Esophagus squamous epithelium (tissue), 4 donors: ENCODE measurements around the gene VAMP7.

Experiments used
- POLR2A ChIP-seq, 4 donors: fragments of 450-650 bp; IDR thresholded peaks; one replicate each; pipeline ENCODE4 v1.6.1; 2017; ENCODE audit warnings: antibody characterized with exemption in 4 of 4, mild to moderate bottlenecking in 4 of 4, moderate library complexity in 3 of 4
- TF ChIP-seq, protein P1 (sequence below), 6 experiments: fragments of 450-650 bp in 4 of 6; fragments of 200-600 bp in 2 of 6; sonication (generic) in 2 of 6; IDR thresholded peaks; one replicate each; pipeline ENCODE4 v1.5.1; 2016 to 2019; ENCODE audit warnings: antibody characterized with exemption in 6 of 6, mild to moderate bottlenecking in 4 of 6, moderate library complexity in 4 of 6

DNA sequence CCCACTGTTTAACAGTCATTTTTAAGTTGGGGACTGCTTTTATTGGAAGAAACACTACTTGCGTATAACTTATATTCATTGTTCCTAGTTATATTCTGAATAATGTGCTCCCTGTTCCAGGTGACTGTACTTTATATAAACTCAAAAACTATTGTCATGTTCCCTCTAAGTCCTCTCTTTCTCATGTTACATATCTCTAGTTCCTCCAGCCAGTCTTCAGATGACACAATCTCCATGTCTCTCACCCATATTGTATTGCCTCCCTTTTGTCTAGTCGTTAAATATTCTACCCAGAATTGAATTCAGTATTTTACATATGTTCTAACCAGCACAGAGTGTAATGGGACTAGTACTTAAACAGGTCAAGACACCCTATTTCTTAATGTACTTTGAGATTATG lies 5.3 kb downstream of the VAMP7 start:
- TF ChIP-seq, protein P1, sequence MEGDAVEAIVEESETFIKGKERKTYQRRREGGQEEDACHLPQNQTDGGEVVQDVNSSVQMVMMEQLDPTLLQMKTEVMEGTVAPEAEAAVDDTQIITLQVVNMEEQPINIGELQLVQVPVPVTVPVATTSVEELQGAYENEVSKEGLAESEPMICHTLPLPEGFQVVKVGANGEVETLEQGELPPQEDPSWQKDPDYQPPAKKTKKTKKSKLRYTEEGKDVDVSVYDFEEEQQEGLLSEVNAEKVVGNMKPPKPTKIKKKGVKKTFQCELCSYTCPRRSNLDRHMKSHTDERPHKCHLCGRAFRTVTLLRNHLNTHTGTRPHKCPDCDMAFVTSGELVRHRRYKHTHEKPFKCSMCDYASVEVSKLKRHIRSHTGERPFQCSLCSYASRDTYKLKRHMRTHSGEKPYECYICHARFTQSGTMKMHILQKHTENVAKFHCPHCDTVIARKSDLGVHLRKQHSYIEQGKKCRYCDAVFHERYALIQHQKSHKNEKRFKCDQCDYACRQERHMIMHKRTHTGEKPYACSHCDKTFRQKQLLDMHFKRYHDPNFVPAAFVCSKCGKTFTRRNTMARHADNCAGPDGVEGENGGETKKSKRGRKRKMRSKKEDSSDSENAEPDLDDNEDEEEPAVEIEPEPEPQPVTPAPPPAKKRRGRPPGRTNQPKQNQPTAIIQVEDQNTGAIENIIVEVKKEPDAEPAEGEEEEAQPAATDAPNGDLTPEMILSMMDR (IDR thresholded peaks at IDR 0.05): no peak
- TF ChIP-seq POLR2A (IDR thresholded peaks at IDR 0.05): no peak
